ENCODE measurements around the gene DNM2.
"Not testable (repeated sequence)": the region's sequence is repeated elsewhere in the genome, so short reads cannot be mapped to it uniquely, and the experiment has no call there.

DNM2 gene

DNA sequence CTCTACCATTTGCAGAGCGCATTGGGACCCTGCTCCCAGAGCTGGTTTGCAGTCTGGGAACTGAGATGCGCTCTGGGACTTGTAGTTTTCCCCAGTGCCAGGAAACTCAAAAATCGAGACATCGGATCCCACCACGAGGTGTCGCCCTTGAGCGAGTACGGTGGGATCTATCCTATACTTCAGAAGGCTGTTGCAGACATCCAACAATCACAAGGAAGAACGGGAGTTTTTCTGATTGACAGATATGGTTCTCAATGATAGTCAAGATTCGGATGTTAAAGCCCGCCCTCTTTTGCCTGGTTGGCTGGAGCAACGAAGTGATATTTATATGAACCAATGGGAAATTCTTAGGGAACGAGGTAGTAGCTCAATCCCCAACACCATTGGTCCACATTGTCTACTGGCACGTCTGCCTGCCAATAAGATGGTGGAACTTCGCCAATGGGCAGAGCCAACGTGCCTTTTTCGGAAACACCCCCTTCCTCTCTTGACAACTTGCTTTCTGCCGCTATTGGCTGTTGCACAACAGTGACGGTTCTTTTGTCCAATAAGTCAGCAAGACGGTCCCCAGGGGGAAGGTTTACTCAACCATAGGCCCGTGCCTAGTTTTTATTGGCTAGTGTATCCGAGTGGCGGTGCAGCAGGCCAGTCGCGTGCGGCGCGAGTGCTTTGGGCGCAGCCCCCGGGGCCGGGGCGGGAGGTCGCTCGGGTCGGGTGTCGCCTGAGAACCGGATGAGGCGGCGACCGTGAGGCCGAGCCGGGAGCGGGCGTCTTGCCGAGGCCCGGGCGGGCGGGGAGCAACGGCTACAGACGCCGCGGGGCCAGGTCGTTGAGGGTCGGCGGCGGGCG, at the start of gene DNM2:
DNM2 (plus strand) TSS at position 724 of the 849 bp plus-strand sequence. CDS start 164 bp downstream, outside the sequence.
- peaks cover 7% of the 10 kb centered on the region; the same call in 1 of the 2 replicates for H3K4me1 ChIP-seq (ENCODE audit: control insufficient read depth, insufficient read depth, low read length)
- H3K9ac ChIP-seq (ENCODE audit: low read length): peak within 1 kb of the TSS; percentile 96
- H3K27ac ChIP-seq (ENCODE audit: low read depth, low read length): peak within 1 kb of the TSS; percentile 85; the same call in 1 of the 2 replicates
- no peaks in the 10 kb centered on the region for H3K9me3 ChIP-seq (ENCODE audit: control insufficient read depth, insufficient read depth, low read depth, low read length)
- peaks cover 16% of the 10 kb centered on the region for H3K36me3 ChIP-seq (ENCODE audit: control insufficient read depth, insufficient read depth, low read length)
- H3K27me3 ChIP-seq (ENCODE audit: control insufficient read depth, insufficient read depth, low read length): no peaks in the 10 kb centered on the region
- peak within 1 kb of the TSS; percentile 88 for H3K4me3 ChIP-seq (ENCODE audit: low read depth, low read length)

DNA sequence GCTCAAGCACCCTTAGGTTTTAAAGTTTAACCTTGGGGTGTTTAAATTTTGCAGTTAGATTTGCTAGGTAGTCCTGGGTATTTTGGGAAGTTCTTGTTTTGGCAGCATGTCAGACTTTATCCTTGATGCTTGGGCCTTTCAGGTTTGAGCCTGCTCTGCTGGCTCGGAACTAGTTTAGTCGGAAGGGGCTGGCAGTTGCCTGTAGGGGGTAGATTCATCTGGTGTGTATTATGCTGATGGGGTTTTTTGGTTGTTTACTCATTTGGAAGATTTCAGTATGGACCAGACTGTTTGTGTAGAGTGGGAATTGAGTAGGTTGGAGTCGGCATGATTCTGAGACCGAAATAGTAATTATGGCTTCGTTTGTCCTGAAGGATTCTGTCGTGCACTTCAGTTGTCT, 48.6 kb upstream of the DNM2 start:
- no peaks in the 10 kb centered on the region for H3K9me3 ChIP-seq (ENCODE audit: control insufficient read depth, insufficient read depth, low read depth, low read length)
- H3K4me1 ChIP-seq (ENCODE audit: control insufficient read depth, insufficient read depth, low read length): no peaks in the 10 kb centered on the region
- H3K9ac ChIP-seq (ENCODE audit: low read length): no peak overlapping the region
- H3K27ac ChIP-seq (ENCODE audit: low read depth, low read length): no peak overlapping the region
- H3K27me3 ChIP-seq (ENCODE audit: control insufficient read depth, insufficient read depth, low read length): no peaks in the 10 kb centered on the region
- H3K4me3 ChIP-seq (ENCODE audit: low read depth, low read length): no peak overlapping the region
- peaks cover 79% of the 10 kb centered on the region for H3K36me3 ChIP-seq (ENCODE audit: control insufficient read depth, insufficient read depth, low read length)

DNA sequence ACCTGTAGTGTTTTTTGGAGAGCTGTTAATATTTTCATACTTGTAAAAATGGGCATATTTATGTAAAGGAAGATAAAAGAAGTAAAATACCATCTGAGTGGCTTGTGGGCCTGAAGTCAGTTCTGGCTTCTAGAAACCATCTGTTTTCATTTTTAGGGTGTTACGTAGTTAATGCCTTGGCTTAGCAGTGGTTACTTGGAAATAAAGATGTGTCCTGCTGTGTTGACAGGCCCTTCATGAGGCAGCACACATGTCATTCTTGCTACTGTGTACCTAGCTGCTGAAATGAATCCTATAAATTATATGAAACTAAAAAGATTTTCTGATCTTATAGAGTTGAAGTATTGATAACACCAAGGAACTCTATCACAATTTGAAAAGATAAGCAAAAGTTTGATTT, 47.7 kb upstream of the DNM2 start:
- Histone ChIP-seq H3K27me3 (ENCODE audit: control insufficient read depth, insufficient read depth, low read length) (no peaks in the 10 kb centered on the region), H3K27ac (ENCODE audit: low read depth, low read length) (no peak overlapping the region), H3K4me3 (ENCODE audit: low read depth, low read length) (no peak overlapping the region), H3K9ac (ENCODE audit: low read length) (no peak overlapping the region), H3K9me3 (ENCODE audit: control insufficient read depth, insufficient read depth, low read depth, low read length) (no peaks in the 10 kb centered on the region), H3K36me3 (ENCODE audit: control insufficient read depth, insufficient read depth, low read length) (peaks cover 88% of the 10 kb centered on the region), H3K4me1 (ENCODE audit: control insufficient read depth, insufficient read depth, low read length) (no peaks in the 10 kb centered on the region)

DNA sequence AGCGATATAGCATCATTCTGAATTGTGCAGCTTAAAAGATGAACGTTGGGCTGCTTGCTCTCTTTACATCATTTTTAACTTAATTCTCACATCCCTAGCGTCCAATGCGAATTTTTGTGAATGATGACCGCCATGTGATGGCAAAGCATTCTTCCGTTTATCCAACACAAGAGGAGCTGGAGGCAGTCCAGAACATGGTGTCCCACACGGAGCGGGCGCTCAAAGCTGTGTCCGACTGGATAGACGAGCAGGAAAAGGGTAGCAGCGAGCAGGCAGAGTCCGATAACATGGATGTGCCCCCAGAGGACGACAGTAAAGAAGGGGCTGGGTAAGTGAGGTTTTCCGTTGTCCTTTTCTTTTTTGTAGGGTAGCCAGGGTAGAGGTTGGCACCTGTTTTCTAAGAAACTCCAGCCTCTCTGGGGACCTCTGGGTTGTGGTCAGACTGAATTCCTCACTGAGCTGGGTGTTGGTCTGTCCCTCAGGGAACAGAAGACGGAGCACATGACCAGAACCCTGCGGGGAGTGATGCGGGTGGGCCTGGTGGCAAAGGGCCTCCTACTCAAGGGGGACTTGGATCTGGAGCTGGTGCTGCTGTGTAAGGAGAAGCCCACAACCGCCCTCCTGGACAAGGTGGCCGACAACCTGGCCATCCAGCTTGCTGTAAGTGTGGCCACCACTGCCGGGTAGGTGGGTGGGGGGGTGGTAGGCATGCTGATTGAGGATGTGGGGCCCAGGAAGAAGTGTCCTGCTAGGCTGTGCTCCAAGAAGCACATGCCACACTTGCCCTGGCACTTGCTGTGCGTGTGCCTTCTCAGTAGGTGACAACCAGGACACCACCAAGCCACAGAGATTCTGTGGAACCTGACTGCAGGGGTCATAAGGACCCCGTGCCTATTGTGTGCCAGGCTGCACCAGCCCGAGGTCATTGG, 46.7 kb upstream of the DNM2 start:
- no peaks in the 10 kb centered on the region for H3K27me3 ChIP-seq (ENCODE audit: control insufficient read depth, insufficient read depth, low read length)
- no peak overlapping the region for H3K27ac ChIP-seq (ENCODE audit: low read depth, low read length)
- H3K9me3 ChIP-seq (ENCODE audit: control insufficient read depth, insufficient read depth, low read depth, low read length): no peaks in the 10 kb centered on the region
- H3K9ac ChIP-seq (ENCODE audit: low read length): no peak overlapping the region
- no peak overlapping the region for H3K4me3 ChIP-seq (ENCODE audit: low read depth, low read length)
- peaks cover 96% of the 10 kb centered on the region for H3K36me3 ChIP-seq (ENCODE audit: control insufficient read depth, insufficient read depth, low read length)
- H3K4me1 ChIP-seq (ENCODE audit: control insufficient read depth, insufficient read depth, low read length): no peaks in the 10 kb centered on the region

DNA sequence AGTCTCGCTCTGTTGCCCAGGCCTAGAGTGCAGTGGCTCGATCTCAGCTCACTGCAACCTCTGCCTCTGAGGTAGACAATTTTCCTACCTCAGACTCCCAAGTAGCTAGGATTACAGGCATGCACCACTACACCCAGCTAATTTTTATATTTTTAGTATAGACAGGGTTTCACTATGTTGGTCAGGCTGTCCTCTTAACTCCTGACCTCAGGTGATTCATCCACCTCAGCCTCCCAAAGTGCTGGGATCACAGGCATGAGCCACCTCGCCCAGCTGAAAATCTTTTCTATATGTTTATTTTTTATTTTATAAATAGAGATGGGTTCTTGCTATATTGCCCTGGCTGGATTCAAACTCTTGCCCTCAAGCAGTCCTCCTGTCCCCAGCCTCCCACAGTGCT, 46.0 kb upstream of the DNM2 start:
- H3K4me1 ChIP-seq (ENCODE audit: control insufficient read depth, insufficient read depth, low read length); H3K27ac ChIP-seq (ENCODE audit: low read depth, low read length); H3K9ac ChIP-seq (ENCODE audit: low read length); H3K4me3 ChIP-seq (ENCODE audit: low read depth, low read length); H3K9me3 ChIP-seq (ENCODE audit: control insufficient read depth, insufficient read depth, low read depth, low read length); H3K27me3 ChIP-seq (ENCODE audit: control insufficient read depth, insufficient read depth, low read length): not testable (repeated sequence)
- H3K36me3 ChIP-seq (ENCODE audit: control insufficient read depth, insufficient read depth, low read length): peaks cover 92% of the 10 kb centered on the region

DNA sequence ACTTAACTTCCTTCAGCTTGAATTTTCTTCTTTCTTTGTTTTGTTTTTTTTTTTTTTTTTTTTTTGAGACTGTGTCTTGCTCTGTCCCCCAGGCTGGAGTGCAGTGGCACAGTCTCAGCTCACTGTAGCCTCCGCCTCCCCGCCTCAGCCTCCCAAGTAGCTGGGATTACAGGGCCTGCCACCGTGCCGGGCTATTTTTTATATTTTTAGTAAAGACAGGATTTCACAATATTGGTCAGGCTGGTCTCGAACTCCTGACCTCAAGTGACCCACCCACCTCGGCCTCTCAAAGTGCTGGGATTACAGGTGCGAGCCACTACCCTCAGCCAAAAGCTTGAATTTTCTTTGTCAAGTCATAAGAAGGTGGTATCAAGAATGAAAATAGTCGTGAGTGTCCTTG, 42.7 kb upstream of the DNM2 start:
- H3K9ac ChIP-seq (ENCODE audit: low read length); H3K4me1 ChIP-seq (ENCODE audit: control insufficient read depth, insufficient read depth, low read length); H3K4me3 ChIP-seq (ENCODE audit: low read depth, low read length); H3K9me3 ChIP-seq (ENCODE audit: control insufficient read depth, insufficient read depth, low read depth, low read length); H3K27me3 ChIP-seq (ENCODE audit: control insufficient read depth, insufficient read depth, low read length); H3K27ac ChIP-seq (ENCODE audit: low read depth, low read length): not testable (repeated sequence)
- peaks cover 95% of the 10 kb centered on the region for H3K36me3 ChIP-seq (ENCODE audit: control insufficient read depth, insufficient read depth, low read length)

DNA sequence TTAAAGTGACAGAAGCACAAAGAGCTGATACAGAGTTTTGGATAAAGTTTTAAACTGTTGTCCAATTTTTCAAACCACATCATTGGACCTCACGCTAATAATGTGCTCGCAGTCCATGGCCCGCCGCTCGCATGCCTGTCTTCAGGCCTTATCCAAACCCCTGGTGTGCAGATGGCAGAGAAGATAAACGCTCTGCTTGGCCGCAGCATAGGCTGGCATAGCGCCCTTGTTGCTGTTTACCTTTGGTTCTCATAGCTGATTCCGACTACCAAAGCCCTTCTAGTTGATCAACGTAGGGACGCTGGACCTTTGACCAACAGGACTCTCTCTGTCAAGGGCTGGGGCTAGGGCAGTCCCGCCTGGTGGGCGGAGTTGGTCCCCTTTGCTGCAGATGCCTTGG, 40.1 kb upstream of the DNM2 start:
- no peak overlapping the region for H3K9ac ChIP-seq (ENCODE audit: low read length)
- H3K4me3 ChIP-seq (ENCODE audit: low read depth, low read length): no peak overlapping the region
- no peaks in the 10 kb centered on the region for H3K9me3 ChIP-seq (ENCODE audit: control insufficient read depth, insufficient read depth, low read depth, low read length)
- H3K4me1 ChIP-seq (ENCODE audit: control insufficient read depth, insufficient read depth, low read length): no peaks in the 10 kb centered on the region
- H3K36me3 ChIP-seq (ENCODE audit: control insufficient read depth, insufficient read depth, low read length): peaks cover 96% of the 10 kb centered on the region
- H3K27ac ChIP-seq (ENCODE audit: low read depth, low read length): no peak overlapping the region
- no peaks in the 10 kb centered on the region for H3K27me3 ChIP-seq (ENCODE audit: control insufficient read depth, insufficient read depth, low read length)

DNA sequence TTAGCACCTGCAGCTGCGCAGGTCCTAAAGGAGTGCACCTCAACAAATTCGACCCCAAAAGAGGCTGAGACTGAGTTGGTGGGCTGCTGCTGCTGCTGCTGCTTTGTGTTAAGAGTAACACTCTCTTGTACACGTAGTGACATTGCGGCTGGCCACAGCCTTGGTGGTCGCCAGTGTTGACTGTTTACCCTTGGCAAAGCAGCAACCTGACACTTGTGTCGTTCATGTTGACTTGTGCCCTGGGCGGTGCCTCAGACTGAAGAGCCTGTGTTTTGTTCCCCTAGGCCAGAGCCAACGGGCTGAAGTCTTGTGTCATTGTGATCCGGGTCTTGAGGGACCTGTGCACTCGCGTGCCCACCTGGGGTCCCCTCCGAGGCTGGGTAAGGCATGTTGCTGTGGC, 39.1 kb upstream of the DNM2 start:
- peaks cover 96% of the 10 kb centered on the region for H3K36me3 ChIP-seq (ENCODE audit: control insufficient read depth, insufficient read depth, low read length)
- no peak overlapping the region for H3K4me3 ChIP-seq (ENCODE audit: low read depth, low read length)
- H3K4me1 ChIP-seq (ENCODE audit: control insufficient read depth, insufficient read depth, low read length): no peaks in the 10 kb centered on the region
- no peaks in the 10 kb centered on the region for H3K9me3 ChIP-seq (ENCODE audit: control insufficient read depth, insufficient read depth, low read depth, low read length)
- no peaks in the 10 kb centered on the region for H3K27me3 ChIP-seq (ENCODE audit: control insufficient read depth, insufficient read depth, low read length)
- H3K27ac ChIP-seq (ENCODE audit: low read depth, low read length): no peak overlapping the region
- no peak overlapping the region for H3K9ac ChIP-seq (ENCODE audit: low read length)

DNA sequence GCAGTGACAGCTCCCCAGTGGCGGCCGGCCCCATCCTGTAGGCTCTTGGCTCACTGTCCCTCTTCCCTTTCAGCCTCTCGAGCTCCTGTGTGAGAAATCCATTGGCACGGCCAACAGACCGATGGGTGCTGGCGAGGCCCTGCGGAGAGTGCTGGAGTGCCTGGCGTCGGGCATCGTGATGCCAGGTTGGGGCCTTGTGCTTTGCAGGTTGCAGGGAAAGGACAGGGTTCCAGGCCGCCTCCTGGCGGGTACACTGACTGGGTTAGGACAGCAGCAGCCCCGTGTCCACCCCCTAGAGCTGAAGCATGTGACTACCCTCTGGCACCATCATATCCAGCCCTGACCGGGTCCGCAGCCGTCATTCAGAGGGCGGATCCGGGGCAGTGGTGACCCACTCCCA, 38.1 kb upstream of the DNM2 start:
- no peaks in the 10 kb centered on the region for H3K27me3 ChIP-seq (ENCODE audit: control insufficient read depth, insufficient read depth, low read length)
- no peak overlapping the region for H3K4me3 ChIP-seq (ENCODE audit: low read depth, low read length)
- no peaks in the 10 kb centered on the region for H3K9me3 ChIP-seq (ENCODE audit: control insufficient read depth, insufficient read depth, low read depth, low read length)
- no peaks in the 10 kb centered on the region for H3K4me1 ChIP-seq (ENCODE audit: control insufficient read depth, insufficient read depth, low read length)
- H3K9ac ChIP-seq (ENCODE audit: low read length): no peak overlapping the region
- peaks cover 96% of the 10 kb centered on the region for H3K36me3 ChIP-seq (ENCODE audit: control insufficient read depth, insufficient read depth, low read length)
- no peak overlapping the region for H3K27ac ChIP-seq (ENCODE audit: low read depth, low read length)

DNA sequence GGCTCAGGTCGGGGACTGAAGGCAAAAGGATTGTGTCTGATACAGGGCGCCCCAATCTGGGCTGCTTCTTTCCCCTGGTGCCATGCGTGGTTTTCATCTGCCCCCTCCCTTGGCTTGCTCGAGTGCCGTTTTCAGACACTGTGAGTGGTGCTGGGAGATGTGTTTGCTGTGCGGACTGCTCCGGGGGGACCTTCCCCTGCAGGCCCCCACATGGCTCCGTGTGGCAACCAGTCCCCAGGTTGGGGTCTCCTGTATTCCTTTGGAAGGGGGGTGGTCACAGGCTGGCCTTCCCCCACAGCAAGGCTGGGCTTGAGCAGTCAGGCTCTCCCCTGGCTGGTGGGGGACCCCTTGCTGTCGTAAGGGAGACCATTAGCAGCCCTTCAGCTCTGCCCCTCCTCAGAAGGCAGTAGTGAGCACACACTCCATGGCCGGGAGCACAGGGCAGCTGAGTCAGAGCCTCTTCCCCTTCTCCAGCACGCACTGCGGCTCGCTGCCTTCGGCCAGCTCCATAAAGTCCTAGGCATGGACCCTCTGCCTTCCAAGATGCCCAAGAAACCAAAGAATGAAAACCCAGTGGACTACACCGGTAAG, 37.2 kb upstream of the DNM2 start:
- no peak overlapping the region for H3K9ac ChIP-seq (ENCODE audit: low read length)
- H3K27me3 ChIP-seq (ENCODE audit: control insufficient read depth, insufficient read depth, low read length): no peaks in the 10 kb centered on the region
- no peaks in the 10 kb centered on the region for H3K4me1 ChIP-seq (ENCODE audit: control insufficient read depth, insufficient read depth, low read length)
- no peak overlapping the region for H3K27ac ChIP-seq (ENCODE audit: low read depth, low read length)
- H3K9me3 ChIP-seq (ENCODE audit: control insufficient read depth, insufficient read depth, low read depth, low read length): no peaks in the 10 kb centered on the region
- H3K4me3 ChIP-seq (ENCODE audit: low read depth, low read length): no peak overlapping the region
- peaks cover 96% of the 10 kb centered on the region for H3K36me3 ChIP-seq (ENCODE audit: control insufficient read depth, insufficient read depth, low read length)

DNA sequence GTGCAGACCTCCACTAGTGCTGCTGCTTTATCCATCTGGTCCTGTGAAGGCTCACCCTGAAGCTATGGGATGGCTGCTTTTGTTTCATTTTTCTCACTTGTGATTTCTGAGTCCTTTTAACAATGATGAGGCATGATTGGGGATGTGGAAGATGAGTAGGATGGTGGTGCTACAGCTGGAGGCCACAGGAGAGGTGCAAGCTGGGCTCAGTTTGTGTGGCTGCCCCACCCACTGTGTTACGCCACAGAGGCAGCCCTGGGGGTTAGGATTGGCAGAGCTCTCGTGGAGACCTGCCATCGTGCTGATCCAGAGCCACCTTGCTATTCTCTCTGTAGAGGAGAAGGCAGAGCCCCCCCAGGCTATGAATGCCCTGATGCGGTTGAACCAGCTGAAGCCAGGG, 36.2 kb upstream of the DNM2 start:
- Histone ChIP-seq H3K27me3 (ENCODE audit: control insufficient read depth, insufficient read depth, low read length) (no peaks in the 10 kb centered on the region), H3K9ac (ENCODE audit: low read length) (no peak overlapping the region), H3K9me3 (ENCODE audit: control insufficient read depth, insufficient read depth, low read depth, low read length) (no peaks in the 10 kb centered on the region), H3K27ac (ENCODE audit: low read depth, low read length) (no peak overlapping the region), H3K4me1 (ENCODE audit: control insufficient read depth, insufficient read depth, low read length) (no peaks in the 10 kb centered on the region), H3K4me3 (ENCODE audit: low read depth, low read length) (no peak overlapping the region), H3K36me3 (ENCODE audit: control insufficient read depth, insufficient read depth, low read length) (peaks cover 100% of the 10 kb centered on the region)
